Measurements from ENCODE around the gene ZBP1.
A peak's percentile ranks its signal among the peaks of the same experiment; 100 is the strongest.

Gene ZBP1

DNA sequence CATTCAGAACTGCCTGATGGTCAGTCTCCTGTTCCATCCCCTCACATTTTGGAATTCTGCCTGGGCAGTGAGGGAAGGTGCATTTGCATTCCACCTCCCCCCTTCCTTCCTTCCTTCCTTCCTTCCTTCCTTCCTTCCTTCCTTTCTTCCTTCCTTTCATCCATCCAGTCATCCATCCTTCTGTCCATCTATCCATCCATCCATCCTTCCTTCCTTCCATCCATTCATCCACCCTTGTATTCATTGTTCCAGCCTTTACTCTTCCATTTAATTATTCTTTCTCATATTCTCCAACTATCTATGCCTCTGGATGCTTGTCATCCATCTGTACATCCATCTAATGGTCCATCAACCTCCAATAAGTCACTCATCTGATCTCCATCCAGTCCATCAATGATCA lies 45.3 kb downstream of the ZBP1 start:
- no peak for DNase-seq (ENCODE audit: low spot score)

DNA sequence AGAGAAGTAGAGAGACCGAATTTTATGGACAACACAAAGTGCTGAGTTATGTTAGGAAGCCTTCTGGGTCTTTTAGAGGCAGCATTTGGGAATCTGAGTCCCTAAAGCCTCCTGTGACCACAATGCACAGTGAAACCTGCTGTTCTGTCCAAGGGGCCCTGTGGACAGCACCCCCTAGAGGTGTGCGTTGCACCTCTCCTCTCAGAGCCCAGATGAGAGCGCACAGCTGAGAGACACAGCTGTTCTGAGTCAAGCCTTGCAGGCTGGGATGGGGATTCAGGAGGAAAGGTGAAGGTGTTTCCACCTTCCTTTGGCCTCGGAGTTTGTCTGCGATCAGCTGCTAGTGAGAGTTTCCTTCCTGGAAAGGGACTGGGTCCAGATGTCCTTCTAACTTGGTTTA lies 46.3 kb downstream of the ZBP1 start:
- DNase-seq (ENCODE audit: low spot score) (no peak), FAIRE-seq (no peak)

More for the DNA sequence above, 45.3 kb downstream of the ZBP1 start:
- no peak for FAIRE-seq

DNA sequence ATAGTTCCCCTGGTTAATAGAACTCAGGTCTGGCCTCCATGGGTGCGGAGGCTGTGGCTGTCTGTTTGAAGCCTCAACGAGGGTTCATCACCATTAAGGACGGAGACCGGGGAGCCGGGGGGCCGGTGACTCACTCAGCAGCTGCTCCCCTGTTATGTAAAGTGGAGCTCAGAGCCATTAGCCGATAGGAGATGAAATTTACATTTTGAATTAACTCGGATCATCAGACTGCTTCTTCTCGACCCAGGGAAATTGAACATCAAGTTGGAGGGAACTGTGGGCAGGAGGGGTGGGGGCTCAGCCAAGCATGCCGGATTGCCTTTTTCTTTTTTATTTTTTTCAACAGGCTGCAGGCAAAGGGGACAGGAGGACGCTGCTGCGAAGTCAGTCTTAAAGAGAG lies 47.0 kb downstream of the ZBP1 start:
- no peak for DNase-seq (ENCODE audit: low spot score)
- FAIRE-seq: no peak

DNA sequence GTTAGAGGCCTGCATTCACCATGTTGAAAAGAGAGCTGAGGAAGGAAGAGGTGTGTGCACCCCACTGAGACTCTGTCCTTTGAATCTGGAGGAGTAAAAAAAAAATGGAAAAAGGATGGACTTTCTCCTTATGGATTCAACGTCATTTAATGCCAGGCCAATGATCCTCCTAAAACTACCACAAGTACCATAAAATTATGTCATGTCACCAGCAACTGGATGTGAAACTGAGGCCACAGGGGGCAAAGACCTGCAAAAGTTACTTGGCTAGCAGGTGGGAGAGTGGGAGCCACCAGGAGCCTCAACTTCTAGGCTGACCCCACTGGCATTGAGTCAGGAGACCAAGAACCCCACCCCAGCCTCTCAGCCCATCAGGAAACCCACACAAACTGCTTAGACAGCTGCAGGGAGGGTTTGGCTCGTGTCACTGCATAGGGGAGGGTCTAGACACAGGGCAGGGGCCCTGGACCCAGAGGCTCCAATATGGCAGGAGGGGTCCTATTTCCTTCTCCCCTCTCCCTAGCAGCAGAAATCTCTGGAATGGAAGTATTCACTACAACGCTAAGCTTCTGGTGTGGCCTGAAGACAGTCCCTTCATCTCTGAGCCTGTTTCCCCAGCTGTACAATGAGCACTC lies 48.3 kb downstream of the ZBP1 start:
- FAIRE-seq (no peak), DNase-seq (ENCODE audit: low spot score) (no peak)

DNA sequence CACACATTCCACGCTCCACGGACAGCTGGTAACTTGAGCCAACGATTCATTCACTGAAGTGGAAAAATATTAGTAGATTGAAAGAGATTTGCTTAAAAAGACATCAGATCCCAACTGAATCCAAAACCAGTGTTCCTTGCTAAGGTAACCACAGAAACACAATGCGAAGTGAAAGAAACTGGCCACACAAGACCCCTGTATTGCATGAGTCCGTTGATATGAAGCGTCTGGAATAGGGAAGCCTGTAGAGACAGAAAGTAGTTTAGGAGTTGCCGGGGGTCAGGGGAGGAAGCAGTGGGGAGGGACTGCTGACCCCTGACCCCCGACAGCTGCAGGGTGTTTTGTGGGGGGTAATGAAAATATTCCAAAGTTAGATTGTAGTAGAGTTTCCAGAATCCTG lies 49.3 kb downstream of the ZBP1 start:
- DNase-seq (ENCODE audit: low spot score) (no peak), FAIRE-seq (no peak)

DNA sequence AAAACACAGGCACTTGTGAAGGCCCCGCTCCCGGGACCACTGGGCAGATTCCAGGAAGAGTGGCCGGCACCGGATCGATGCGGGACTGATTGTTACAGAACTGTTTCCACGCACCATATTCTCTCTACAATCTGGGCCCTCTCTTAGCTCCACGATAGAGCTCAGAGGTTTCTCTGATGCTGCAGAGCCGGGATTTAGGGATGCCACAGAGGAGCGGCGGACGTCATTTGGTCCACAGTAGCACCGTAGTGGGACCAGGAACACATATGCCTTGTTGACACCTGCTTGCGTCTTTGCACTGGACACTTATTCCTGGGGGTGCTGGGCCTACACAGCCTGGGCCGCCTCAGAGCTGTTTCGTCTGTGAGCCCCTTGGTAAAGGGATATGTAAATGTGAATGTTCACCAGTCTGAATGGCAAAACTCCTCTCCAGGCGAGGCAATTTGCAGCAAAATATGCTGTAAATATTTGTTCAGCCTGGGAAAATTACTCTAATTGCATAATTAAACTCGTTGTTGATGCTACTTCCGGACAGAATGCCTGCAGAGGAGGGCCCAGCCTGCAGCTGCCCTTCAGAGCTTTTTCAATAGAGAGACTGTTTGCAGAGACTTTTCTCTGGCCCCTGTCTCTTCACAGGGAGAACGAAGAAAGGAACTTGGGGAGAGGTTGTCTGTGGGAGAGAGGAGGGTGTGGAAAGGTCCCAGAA lies 49.9 kb downstream of the ZBP1 start:
- DNase-seq (ENCODE audit: low spot score): no peak
- no peak for FAIRE-seq

DNA sequence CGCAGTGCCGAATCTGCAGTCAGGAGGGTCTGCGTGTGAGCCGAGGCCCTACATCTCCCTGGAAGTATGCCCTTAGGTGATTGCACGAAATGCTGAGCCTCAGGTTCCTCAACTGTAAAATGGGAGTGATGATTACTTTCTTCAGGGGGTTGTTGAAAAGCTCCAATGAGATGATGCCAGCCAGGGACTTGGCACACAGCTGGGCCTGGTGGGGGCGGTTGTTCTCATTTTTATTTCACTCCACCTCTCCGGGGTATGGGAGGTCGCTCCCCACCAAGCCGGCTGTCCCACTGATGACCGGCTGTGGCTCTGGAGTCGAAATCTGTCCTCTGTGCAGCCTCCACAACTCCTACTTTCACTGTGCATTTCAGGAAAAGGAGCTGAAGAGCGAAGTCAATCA lies 51.3 kb downstream of the ZBP1 start:
- DNase-seq (ENCODE audit: low spot score) (no peak), FAIRE-seq (no peak)

DNA sequence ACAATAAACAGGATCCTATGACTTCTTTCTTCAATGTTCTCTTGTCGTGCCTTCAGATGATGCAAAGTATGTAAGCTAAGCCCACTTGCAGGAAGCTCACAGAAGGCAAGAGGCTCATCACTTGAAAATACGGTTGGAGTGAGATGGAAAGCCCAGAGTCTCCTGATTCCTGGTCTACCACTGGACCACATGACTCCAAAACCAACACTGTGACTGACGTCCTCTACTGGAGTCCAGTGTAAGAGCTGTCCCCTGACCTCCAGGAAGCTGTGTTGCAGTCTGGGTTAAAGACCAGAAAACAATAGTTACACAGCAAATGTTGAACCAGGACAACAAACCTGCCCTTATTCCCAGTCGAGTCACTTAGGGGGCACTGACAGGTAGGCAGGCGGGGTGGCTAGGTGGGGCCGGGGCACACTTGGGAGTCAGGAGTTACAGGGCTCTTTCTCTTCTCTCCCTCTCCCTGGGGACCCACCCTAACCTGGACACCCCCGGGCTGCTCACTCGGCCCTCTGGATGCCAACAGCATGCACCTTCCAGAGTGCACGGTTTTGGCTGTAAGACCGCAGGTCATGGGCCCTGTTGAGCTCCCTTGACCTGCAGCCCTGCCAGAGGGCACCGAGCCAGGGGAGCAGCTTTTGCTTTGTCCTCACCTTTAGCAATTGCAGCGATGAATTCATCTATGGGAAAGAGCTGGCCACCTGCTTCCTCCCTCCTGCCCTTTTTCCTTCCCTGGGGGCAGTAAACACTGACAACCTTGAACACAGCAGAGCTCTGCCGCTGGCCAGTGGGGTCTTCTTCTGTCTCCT lies 51.9 kb downstream of the ZBP1 start:
- FAIRE-seq (no peak), DNase-seq (ENCODE audit: low spot score) (no peak)

DNA sequence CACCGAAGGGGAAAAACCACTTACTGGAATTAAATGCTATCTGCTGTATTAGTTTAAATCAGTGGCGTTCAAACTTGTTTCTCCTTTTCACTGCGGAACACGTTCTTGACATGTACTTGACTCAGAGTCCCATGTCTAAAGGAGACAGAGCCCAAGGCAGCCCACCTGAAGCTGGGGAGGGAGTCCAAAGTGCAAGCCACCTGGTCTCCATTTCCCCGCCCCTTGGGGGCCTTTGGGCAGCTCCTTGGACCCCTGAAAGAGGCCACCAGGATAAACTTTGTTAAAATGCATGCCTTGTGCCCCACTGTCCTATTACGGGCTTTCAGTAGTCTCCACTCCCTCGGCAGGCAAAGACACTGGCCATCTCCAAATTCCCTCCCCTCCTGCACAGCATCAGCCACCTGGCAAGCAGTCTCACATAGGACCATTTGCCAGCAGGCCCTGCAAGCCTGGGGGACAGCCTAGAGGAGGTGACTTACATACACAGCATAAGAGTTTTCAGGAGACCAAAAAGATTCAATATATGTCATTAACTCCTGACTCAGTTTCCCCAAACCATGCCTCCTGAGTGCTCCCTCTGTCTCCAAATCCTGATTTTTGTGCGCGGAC lies 52.7 kb downstream of the ZBP1 start:
- DNase-seq (ENCODE audit: low spot score) (no peak), FAIRE-seq (no peak)

DNA sequence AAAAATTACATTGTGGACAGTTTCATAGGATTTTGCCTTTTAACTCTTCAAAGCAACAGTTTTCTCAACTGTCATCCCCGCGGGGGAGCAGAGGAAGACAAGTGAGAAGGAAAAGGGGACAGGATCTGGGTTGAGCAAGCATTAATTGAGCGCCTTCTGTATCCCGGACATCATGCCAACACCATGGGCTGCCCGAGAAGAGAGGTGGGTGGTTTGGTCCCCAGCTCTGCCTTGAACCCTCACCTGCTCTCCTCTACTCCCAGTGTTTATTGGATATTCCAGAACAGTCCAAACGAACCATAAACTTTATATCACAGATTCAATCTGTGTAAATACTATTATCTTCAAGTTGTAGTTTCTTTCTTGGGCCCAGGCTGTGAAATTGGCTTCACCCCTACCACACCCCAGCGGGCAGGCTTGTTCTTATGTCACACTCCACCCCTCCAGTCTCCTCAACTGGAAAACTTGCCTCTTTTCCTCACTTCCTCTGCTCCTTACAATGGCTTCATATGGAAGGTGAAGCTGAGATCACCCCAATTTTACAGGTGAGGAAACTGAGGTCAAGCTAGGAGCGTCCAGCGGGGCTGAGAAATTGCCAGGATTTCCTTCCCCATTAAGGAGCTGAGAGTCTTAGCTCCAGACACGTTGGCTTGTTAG lies 53.3 kb downstream of the ZBP1 start:
- DNase-seq (ENCODE audit: low spot score) (no peak), FAIRE-seq (no peak)

DNA sequence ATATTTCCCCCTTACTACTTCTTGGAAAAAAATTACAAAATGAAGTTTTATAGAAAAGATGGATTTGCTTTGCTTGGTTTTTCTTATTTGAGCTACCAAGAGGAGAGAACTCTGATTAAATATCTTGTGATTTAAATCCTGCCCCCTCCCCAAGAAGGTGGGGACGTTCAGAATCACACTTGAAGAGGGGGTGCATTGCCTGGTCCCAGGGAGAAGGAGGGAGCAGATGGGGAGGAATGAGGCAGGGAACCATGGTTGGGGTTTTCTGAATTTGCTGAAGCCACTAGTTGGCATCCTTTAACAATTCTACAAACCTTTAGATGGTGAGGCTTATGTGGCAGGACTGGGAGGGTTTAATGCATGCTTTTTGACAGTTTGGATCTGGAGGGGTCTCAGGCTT lies 53.8 kb downstream of the ZBP1 start:
- DNase-seq (ENCODE audit: low spot score) (no peak), FAIRE-seq (no peak)

DNA sequence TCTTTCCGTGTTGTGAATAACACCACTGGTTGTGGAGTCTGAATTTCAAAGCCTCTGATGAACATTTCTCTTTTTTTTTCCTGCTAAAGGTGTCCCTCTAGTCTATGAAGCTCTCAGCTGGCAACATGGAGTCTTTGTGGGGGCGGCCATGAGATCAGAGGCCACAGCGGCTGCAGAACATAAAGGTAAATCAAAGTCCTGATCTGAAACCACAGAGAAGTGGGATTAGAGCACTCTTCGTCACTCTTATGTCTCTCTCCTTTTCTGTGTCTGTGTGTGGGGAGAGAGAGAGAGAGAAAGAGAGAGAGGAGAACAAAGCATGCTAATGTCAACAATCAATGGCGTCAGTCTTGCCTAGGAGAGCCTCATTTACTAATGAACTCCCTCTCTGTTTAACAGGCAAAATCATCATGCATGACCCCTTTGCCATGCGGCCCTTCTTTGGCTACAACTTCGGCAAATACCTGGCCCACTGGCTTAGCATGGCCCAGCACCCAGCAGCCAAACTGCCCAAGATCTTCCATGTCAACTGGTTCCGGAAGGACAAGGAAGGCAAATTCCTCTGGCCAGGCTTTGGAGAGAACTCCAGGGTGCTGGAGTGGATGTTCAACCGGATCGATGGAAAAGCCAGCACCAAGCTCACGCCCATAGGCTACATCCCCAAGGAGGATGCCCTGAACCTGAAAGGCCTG lies 55.1 kb downstream of the ZBP1 start:
- DNase-seq (ENCODE audit: low spot score): no peak
- no peak for FAIRE-seq

DNA sequence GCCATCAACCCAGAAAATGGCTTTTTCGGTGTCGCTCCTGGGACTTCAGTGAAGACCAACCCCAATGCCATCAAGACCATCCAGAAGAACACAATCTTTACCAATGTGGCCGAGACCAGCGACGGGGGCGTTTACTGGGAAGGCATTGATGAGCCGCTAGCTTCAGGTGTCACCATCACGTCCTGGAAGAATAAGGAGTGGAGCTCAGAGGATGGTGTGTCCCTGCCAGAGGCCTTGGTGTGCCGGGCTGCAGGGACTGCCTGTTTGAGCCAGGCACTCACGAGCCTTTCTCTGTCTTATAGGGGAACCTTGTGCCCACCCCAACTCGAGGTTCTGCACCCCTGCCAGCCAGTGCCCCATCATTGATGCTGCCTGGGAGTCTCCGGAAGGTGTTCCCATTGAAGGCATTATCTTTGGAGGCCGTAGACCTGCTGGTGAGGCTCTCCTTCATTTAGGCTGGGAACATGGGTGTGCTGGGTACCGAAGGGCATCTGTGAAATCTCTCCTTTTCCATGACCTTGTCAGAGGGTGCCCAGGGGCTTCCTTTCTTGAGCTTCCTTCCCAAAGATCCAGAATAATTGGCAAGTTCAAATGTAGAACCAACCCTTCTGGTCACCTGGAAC lies 55.9 kb downstream of the ZBP1 start:
- no peak for FAIRE-seq
- DNase-seq (ENCODE audit: low spot score): no peak

DNA sequence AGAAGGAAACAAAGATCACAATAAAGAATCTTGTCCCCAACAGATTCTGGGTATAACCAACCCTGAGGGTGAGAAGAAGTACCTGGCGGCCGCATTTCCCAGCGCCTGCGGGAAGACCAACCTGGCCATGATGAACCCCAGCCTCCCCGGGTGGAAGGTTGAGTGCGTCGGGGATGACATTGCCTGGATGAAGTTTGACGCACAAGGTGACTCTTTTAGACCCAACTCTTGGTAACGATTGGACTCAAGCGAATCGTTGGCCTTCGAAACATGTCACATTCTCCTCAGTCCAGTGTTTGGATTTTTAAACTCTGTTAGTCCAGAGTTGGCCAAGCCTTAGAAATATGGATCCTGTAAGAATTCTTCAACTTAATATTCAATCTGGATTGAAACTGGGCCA lies 56.7 kb downstream of the ZBP1 start:
- FAIRE-seq: no peak

DNA sequence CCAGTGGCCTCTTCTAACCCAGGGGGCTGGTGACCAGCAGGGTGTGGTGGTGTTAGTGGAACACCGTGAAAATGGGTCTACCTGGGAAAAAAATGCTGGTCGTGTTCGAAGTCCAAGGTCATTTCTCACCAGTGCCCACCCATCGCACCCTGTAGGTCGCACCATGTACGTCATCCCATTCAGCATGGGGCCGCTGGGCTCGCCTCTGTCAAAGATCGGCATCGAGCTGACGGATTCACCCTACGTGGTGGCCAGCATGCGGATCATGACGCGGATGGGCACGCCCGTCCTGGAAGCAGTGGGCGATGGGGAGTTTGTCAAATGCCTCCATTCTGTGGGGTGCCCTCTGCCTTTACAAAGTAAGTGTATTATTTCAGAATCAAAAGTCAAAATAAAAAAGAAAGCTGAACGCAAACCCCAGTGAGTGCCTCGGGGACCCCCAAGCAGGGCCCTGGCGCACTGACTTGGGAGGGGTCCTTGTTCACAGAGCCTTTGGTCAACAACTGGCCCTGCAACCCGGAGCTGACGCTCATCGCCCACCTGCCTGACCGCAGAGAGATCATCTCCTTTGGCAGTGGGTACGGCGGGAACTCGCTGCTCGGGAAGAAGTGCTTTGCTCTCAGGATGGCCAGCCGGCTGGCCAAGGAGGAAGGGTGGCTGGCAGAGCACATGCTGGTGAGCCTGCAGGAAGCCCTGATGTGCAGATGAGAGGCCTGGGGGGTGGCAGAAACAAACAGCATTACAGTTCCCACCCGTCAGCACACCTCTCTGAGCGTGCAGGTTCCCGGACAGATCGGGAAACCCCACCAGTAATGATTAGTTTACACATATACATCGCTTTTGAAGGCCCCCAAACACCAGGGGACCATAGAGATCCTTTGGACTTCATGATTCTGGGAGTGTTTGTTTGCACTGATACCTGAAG lies 57.4 kb downstream of the ZBP1 start:
- no peak for FAIRE-seq
- DNase-seq (ENCODE audit: low spot score): no peak

More for the DNA sequence above, 56.7 kb downstream of the ZBP1 start:
- DNase-seq (ENCODE audit: low spot score): no peak

DNA sequence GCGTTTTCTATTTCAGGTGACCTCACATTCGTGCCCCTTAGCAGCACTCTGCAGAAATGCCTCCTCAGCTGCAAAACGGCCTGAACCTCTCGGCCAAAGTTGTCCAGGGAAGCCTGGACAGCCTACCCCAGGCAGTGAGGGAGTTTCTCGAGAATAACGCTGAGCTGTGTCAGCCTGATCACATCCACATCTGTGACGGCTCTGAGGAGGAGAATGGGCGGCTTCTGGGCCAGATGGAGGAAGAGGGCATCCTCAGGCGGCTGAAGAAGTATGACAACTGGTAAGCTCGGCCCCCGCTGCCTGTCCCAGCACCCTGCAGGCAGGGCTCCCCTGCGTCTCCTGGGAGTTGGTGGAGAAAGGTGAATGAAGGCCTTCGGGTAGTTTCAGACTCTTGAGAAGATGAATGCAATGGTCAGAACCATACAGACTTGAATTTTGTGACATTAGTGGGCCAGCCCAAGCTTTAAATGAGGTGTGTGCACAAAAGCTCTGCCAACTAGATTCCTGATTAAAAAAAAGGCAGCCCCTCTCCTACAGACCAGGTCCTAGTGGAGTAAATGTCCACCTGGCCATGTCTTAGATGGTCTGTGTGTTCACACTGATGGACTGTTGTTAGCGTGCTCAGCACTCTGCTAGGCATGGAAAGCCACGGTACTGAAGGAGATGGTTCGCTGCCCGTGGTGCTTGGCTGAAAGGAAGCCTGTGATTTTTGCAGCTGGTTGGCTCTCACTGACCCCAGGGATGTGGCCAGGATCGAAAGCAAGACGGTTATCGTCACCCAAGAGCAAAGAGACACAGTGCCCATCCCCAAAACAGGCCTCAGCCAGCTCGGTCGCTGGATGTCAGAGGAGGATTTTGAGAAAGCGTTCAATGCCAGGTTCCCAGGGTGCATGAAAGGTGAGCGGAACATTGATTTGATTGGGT lies 58.6 kb downstream of the ZBP1 start:
- no peak for DNase-seq (ENCODE audit: low spot score)
- FAIRE-seq: no peak

DNA sequence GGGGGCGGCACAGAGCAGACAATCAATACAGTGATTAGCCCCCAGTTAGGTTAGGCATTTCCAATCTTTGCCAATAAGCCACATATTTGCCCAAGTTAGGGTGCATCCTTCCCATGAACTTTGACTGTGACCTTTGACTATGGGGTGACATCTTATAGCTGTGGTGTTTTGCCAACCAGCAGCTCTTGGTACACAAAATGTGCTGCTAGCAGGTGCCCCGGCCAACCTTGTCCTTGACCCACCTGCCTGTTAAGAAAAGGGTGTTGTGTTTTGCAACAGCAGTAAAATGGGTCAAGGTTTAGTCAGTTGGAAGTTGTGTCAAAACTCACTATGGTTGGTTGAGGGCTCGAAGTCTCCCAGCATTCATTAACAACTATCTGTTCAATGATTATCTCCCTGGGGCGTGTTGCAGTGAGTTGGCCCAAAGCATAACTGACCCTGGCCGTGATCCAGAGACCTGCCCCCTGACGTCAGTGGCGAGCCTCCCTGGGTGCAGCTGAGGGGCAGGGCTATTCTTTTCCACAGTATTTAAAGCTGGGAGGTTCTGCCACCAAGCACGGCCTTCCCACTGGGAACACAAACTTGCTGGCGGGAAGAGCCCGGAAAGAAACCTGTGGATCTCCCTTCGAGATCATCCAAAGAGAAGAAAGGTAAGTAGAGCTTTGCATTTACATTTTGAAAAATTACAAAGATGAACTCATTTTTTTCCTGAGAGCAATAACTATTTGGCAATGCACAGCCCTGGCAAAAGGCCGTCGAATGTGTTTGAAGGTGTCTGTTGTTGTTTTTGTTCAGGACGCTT lies 59.5 kb downstream of the ZBP1 start, which contains the start of gene PCK1:
PCK1 (plus strand) TSS at position 557 of the 802 bp plus-strand sequence. CDS start 302 bp downstream, outside the sequence.
- no peak for FAIRE-seq
- DNase-seq (ENCODE audit: low spot score): peak; percentile 39
